Peyer's patch (tissue), 4 donors: ENCODE results near the gene HHAT.

ENCODE experiments used
- CTCF ChIP-seq, 6 experiments: fragments of 450-650 bp in 4 of 6; fragments of 200-600 bp in 2 of 6; sonication (generic) in 1 of 6; IDR thresholded peaks; one replicate each; pipeline ENCODE4 v1.5.1; 2017 to 2019; ENCODE audit warnings: antibody characterized with exemption in 6 of 6, mild to moderate bottlenecking in 3 of 6, moderate library complexity in 1 of 6
- POLR2A ChIP-seq, 2 donors: fragments of 450-650 bp; IDR thresholded peaks; one replicate each; pipeline ENCODE4 v1.5.1; 2017; ENCODE audit warnings: antibody characterized with exemption in 2 of 2, mild to moderate bottlenecking in 2 of 2, moderate library complexity in 2 of 2

- TF ChIP-seq CTCF (IDR thresholded peaks at IDR 0.05) (no peak), POLR2A (IDR thresholded peaks at IDR 0.05) (no peak)
Measured at GRCh38 chr1:210440081-210440480, 111.4 kb downstream of the HHAT start.
